ENCODE results near the gene DYRK4. TPM values are rescaled to one million over a fixed set of nuclear protein-coding genes. Genes with fewer than 3 reads are reported as not detected.

Gene DYRK4
- total RNA-seq, 2 donors from 2014 or later, result 10.9 to 16.6 TPM

GRCh38 chr12:4621511-4621910 is 59.5 kb downstream of the DYRK4 start:
- Histone ChIP-seq H3K27me3 (ENCODE audit: control insufficient read depth, insufficient read depth, low read length, poor library complexity, severe bottlenecking) (peaks cover 14% of the 10 kb centered on the region), H3K4me1 (ENCODE audit: control insufficient read depth, insufficient read depth, low read length) (no peaks in the 10 kb centered on the region), H3K9ac (ENCODE audit: extremely low read depth, low read length, poor library complexity, severe bottlenecking) (no peak overlapping the region), H3K27ac (ENCODE audit: low read depth, low read length) (no peak overlapping the region), H3K4me3 (ENCODE audit: low read length) (no peak overlapping the region), H3K9me3 (ENCODE audit: control insufficient read depth, low read length) (no peaks in the 10 kb centered on the region), H3K36me3 (ENCODE audit: control insufficient read depth, insufficient read depth, low read length) (no peaks in the 10 kb centered on the region)
- Mint-ChIP-seq H3K4me3 (no peak overlapping the region), H3K27me3 (ENCODE audit: insufficient read depth) (peaks cover 5% of the 10 kb centered on the region), H3K27ac (no peak overlapping the region), H3K36me3 (ENCODE audit: low read depth) (no peaks in the 10 kb centered on the region), H3K9me3 (no peaks in the 10 kb centered on the region), H3K4me1 (peaks cover 2% of the 10 kb centered on the region)
- DNase-seq, result no peak
- no peak for TF ChIP-seq CTCF (conservative IDR thresholded peaks at IDR 0.05)
- WGBS, 2 experiments (ENCODE audit: insufficient coverage in 1 of 2, insufficient read length in 1 of 2), result 98% methylated on average over 2 of the region's 3 CpGs; no CpG with 5 or more reads in 1 of the 2 experiments

- Mint-ChIP-seq H3K27me3 (ENCODE audit: insufficient read depth) (peaks cover 18% of the 10 kb centered on the region), H3K27ac (no peak overlapping the region)
These were observed 64.5 kb downstream of the DYRK4 start for GRCh38 chr12:4626543-4626942.

GRCh38 chr12:4628406-4628805 is 66.4 kb downstream of the DYRK4 start:
- H3K27ac ChIP-seq (ENCODE audit: low read depth, low read length), result no peak overlapping the region
- peaks cover 18% of the 10 kb centered on the region for H3K27me3 Mint-ChIP-seq (ENCODE audit: insufficient read depth)
- peaks cover 24% of the 10 kb centered on the region for H3K27me3 ChIP-seq (ENCODE audit: control insufficient read depth, insufficient read depth, low read length, poor library complexity, severe bottlenecking)
- no peak overlapping the region for H3K4me3 ChIP-seq (ENCODE audit: low read length)
- no peak for DNase-seq
- no peaks in the 10 kb centered on the region for H3K36me3 ChIP-seq (ENCODE audit: control insufficient read depth, insufficient read depth, low read length)
- H3K36me3 Mint-ChIP-seq (ENCODE audit: low read depth), result no peaks in the 10 kb centered on the region
- H3K27ac Mint-ChIP-seq, result no peak overlapping the region
- no peak overlapping the region for H3K4me3 Mint-ChIP-seq
- H3K9me3 ChIP-seq (ENCODE audit: control insufficient read depth, low read length), result peaks cover 11% of the 10 kb centered on the region
- WGBS, 2 experiments (ENCODE audit: insufficient coverage in 1 of 2, insufficient read length in 1 of 2), result 95 to 97% methylated on average over 7 to 10 of the region's 10 CpGs
- TF ChIP-seq CTCF (conservative IDR thresholded peaks at IDR 0.05), result no peak
- no peaks in the 10 kb centered on the region for H3K4me1 ChIP-seq (ENCODE audit: control insufficient read depth, insufficient read depth, low read length)
- no peak overlapping the region for H3K9ac ChIP-seq (ENCODE audit: extremely low read depth, low read length, poor library complexity, severe bottlenecking)
- H3K4me1 Mint-ChIP-seq, result peaks cover 10% of the 10 kb centered on the region
- peaks cover 26% of the 10 kb centered on the region for H3K9me3 Mint-ChIP-seq

More at GRCh38 chr12:4626543-4626942, 64.5 kb downstream of the DYRK4 start:
- H3K9me3 ChIP-seq (ENCODE audit: control insufficient read depth, low read length), result peaks cover 11% of the 10 kb centered on the region
- Mint-ChIP-seq H3K4me1 (peaks cover 10% of the 10 kb centered on the region), H3K36me3 (ENCODE audit: low read depth) (no peaks in the 10 kb centered on the region), H3K9me3 (peaks cover 25% of the 10 kb centered on the region), H3K4me3 (no peak overlapping the region)
- 93 to 96% methylated on average over 4 to 5 of the region's 5 CpGs for WGBS, 2 experiments (ENCODE audit: insufficient coverage in 1 of 2, insufficient read length in 1 of 2)
- no peaks in the 10 kb centered on the region for H3K36me3 ChIP-seq (ENCODE audit: control insufficient read depth, insufficient read depth, low read length)
- H3K9ac ChIP-seq (ENCODE audit: extremely low read depth, low read length, poor library complexity, severe bottlenecking), result no peak overlapping the region
- no peak for TF ChIP-seq CTCF (conservative IDR thresholded peaks at IDR 0.05)
- no peaks in the 10 kb centered on the region for H3K4me1 ChIP-seq (ENCODE audit: control insufficient read depth, insufficient read depth, low read length)
- DNase-seq, result no peak
- no peak overlapping the region for H3K4me3 ChIP-seq (ENCODE audit: low read length)
- no peak overlapping the region for H3K27ac ChIP-seq (ENCODE audit: low read depth, low read length)
- peaks cover 30% of the 10 kb centered on the region for H3K27me3 ChIP-seq (ENCODE audit: control insufficient read depth, insufficient read depth, low read length, poor library complexity, severe bottlenecking)

Measured in endodermal cell (in vitro differentiated cells).